GM18858 (cell line): Measurements from ENCODE around the gene MEG3.

Experiments
- ATAC-seq: cut with Tn5 transposase; IDR thresholded peaks from one replicate; pipeline ENCODE4 v1.9.1; 2021; ENCODE audit not compliant: unreplicated experiment

MEG3 gene

DNA sequence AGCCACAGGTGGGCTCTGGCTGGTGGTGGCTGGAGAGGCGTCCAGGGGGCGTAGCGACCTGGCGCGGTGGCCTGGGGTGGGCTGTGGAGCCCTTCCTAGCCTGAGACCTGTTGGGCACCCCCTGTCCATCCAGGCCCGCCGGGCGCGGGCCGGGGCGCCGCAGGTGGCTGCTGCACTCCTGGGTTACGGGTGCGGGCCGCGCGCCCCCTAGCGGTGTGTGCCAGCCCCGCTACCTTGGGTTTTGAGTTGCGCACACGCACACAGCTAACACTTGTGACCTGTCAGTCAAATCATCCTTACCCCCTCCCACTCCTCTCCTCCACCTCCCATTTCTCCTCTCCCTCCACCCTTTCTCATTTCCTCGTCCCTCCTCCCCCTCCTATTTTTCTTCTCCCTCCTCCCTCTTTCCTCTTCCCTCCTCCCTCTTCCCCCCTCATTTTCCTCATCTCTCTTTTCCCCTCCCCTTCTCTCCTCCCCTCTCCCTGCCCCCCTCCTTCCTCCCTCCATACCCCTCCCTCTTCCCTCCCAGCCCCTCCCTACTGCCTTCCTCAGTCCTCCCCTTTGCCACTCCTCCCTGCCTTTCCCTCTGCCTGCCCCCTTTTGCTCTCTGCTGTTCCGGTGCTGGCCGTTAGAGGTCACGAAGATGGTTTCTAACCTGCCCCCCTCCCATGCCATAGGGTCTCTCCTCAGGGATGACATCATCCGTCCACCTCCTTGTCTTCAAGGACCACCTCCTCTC is 2.3 kb downstream of the MEG3 start:
- ATAC-seq, result no peak

- ATAC-seq, result no peak
Observed at GRCh38 chr14:100830681-100831080, 4.8 kb downstream of the MEG3 start.

DNA sequence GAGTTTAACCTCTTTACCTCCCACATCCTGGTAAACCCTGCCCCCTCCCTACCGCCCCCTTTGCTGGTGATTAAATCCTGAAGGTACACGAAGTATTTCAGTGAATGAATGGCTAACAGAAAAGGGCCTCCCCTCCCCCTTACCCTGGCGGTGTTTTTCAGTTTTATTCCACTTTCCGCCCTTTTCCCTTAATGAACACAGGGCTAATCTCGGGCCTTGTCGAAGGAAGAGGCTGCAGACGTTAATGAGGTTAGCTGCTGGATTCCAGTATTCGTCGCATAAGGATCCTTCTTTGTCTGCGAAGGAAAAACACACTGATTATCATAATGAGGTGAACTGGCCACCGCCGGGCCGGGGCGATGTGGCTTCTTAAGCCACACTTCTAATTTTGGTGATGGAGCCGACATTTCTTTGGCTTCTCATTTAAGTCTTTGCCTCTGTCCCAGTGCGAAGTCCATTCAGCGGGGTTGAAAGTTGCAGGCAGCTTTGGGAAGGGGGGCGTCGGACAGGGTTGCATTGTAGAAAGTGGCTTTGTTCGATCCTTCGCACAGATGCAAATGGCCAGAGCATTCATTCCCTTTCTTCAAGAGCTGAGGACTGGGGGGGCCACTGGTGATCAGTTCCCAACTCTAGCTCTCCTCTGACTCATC is 6.5 kb downstream of the MEG3 start:
- no peak for ATAC-seq

DNA sequence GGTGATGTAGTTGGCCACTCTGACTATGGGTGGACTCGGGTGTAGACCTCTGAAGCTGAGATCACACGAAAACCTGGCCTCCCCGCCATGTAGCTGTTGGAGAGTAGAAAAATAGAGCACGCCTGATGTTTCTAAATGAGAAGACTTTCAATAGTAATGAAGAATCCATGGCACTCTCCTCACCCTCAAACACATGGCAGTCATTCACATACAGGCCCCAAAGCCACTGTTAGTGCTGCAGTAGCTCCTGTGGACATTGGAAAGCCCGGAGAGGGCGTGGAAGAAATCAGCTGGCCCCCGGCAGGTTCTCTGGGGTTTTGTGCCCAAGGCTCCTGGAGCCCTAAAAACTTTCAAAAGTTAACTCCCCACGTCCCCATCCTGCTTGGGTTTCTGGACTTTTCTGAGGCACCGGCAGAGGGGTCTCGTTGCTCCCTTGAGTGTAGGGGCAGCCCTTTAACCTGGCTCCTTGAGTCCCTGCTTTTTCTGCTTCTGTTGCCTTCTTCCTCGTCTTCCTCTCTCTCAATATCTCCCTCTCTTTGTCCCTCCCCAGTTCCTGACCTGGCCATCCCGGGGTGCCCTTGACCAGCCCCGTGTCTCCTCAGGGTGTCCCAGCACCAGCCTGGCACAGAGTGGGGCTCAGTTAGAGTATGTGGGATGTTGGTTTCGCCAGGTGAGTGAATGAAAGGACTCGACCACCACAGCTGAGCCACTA is 8.3 kb downstream of the MEG3 start:
- no peak for ATAC-seq

DNA sequence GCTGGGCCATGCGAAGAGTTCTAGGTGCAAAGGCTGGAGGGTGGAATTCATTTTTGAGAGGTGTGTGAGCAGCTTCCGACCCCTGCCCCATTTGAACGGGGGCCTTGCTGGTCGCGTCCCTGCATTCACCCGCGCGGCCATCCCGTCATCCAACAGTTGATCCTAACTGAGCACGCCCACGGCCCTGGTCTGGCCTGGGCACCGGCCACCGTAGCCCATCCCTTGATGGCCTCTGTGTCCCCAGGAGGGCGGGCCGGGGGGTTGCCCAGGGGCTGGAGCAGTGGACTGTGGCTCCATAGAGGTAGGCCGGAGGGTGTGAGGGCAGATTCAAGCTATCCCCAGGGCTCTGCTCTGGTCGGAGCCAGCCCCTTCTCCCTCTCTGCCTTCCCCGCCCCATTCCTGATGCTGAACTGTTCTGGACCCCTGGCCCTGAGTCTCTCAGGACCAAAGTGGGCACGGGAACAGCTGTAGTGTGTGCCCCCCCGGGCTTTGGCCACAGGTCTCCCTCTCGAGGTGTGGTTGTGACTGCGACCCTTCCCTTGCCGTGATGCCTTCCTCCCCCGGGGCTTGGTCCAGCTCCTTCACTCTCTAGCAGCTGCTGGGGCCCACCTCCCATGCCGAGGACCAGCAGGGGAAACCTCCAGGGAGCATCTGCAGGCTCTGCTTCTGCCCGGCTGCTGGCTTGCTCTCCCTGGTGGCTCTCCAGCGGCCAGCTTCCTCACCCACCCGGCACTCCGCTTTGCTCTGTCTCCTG is 9.1 kb downstream of the MEG3 start:
- ATAC-seq, result no peak

GRCh38 chr14:100835548-100836310 is 9.8 kb downstream of the MEG3 start:
- no peak for ATAC-seq

DNA sequence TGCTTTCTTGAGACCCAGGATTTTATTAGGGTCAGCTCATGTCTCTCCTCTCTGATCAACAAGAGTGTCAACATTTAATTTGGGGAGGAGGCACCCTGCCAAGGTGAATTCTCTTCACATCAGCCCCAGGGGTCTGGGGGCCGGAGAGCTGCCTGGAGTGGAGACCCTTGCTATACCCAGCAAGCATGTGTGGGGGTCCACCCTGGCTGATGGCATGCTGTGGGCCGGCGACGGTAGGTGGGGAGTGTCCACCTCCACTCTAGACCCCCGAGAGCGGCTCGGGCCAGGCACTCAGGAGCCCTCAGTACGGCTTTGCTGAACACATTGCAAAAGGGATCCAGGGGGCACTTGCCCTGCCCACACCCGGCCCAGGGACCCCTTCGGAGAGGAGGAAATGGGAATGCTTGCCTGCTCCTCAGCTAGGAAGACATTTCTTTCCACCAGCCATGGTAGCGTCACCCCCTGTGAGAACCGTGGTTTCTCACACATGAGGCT is 10.4 kb downstream of the MEG3 start:
- ATAC-seq, result no peak

GRCh38 chr14:100836941-100837804 is 11.3 kb downstream of the MEG3 start:
- no peak for ATAC-seq

DNA sequence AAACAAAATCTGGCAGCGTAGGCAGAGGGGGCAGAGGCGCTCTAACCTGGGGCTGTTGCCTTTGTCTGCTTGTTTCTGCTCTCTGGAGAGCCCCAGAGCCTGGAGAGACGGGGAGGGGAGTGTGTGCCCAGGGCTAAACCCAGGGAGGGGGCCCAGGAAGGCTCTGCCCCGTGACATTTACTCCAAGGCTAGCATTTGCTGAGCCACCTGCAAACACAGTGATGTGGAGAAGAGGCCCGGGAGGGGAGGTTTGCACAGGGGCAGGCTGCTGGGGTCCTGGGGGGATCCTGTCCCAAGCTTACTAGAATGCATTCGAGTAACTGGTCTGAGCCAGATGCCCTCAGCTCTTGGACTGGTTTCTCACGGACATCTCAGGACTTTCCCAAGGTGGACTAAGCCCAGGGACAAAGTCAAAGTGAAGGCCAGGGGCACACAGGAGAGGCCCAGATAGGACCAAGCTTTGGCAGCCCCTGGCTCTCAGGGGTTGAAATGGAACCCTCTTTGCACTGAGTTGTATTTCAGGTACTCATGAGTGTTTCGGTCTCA is 12.0 kb downstream of the MEG3 start:
- no peak for ATAC-seq

DNA sequence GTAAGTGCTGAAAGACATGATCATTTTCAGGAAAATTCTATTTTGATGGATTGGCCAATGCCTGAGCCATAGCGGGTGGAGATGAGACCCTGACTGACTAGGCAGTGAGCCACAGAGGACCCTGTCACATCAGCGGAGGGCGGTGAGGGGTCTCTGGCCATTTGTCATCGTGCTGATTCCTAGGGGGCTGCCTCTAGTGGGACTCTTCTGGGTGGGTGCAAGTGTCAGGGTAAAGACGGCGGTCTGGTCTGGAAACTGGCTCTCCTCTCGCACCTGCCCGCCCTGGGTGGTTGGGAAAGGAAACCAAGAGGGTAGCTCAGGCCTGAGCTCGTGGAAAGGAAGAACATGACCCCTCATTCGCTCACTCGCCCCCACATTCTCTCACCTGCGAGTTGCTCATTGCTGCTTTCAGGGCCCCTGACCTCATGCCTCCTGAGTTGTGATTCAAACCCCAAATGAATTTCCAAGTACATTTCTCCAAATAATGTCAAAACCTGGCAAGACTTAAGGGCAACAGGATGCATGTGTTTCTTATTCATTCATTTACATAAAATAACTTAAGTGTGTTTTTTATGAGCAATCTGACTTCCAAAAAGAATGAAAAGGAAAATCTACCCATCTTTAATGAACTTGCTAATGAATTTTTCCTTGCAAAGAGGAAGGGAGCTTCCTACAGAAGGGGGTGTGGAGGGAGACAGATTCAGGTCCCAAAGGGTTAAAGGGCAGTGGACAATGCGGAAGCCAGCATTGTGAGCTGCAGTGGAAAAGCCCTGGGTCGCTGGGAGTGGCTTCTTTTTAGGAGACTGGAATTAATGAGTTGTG is 12.8 kb downstream of the MEG3 start:
- no peak for ATAC-seq

DNA sequence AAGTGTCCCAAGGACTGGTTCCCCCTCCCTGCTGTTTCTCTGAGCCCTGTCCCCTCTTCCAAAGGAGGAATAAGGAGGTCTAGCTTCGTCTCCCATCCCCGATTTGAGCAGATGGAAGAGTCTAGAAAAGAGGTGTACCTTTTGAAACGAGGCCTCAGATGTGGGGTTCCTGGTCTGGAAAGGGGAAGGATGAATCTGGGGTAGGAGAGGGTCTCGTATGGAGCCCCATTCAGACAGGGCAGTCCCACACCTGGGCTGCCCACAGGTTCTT is 13.3 kb downstream of the MEG3 start:
- ATAC-seq, result no peak

GRCh38 chr14:100839681-100840111 is 13.8 kb downstream of the MEG3 start:
- no peak for ATAC-seq

DNA sequence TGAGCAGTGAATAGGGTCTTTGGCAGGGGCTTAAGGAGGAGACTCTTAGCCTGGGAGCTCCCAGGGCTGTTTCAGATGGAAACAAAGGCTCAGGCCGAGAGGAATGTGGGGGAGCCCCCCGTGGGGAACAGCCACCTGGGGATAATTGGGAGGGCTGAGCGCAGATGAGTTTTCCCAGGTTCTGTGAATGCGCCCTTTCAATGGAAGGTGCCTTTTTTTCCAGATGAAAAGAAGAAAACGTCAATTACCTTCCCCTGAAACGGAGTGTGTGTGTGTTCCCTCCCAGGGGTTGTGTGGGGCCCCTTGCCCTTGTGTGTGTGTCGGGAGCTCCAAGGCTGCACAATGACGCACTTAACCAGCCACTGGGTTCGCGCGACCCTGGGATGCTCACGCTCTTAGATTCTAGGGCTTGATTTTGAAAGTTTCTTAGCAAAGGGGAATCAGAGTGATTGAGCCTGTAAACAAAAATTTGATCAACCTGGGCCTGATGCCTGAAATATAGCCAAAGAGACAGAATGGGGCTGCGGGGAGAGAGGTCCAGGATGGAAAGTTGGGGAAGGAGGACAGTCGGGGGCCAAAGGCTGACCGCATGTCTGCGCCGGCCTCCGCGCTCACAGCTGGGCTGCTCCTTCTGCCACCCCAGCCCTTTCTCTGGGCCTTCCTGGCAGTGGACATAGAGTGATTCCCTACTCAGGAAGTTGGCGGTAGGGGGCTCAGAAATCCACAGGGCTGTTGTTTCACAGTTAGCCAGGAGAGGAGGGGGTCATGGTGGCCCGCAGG is 14.6 kb downstream of the MEG3 start:
- ATAC-seq, result no peak

GRCh38 chr14:100841066-100841760 is 15.3 kb downstream of the MEG3 start:
- no peak for ATAC-seq

GRCh38 chr14:100841761-100842403 is 16.0 kb downstream of the MEG3 start:
- ATAC-seq, result no peak

DNA sequence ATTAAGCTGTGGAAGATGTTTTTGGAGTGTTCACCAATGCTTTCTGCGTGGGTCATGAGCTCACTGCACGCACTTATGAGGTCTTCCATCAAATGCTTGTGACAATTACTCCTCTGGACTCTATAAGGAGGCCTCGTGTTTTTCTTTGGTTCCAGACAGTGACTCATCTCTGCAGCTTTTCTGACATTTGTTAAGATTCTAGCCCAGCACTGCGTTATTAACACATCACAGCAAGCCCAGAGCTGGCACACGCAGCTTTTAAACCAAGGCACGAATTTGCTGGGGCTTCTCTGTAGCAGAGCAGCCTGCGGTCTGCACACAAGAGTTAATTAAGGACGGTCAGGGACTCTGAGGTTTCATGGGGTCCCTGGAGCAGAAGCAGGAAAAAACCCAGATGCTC is 16.9 kb downstream of the MEG3 start:
- no peak for ATAC-seq

- ATAC-seq, result no peak
Observed at GRCh38 chr14:100844082-100844408, 18.1 kb downstream of the MEG3 start.
